NK-92 (cell line): Measurements from ENCODE around the gene TARS1.

Experiments
- DNase-seq: peaks from one replicate; lab custom pipeline; 2025; ENCODE audit not compliant: unreplicated experiment; lab: John Stamatoyannopoulos, UW

TARS1 gene

DNA sequence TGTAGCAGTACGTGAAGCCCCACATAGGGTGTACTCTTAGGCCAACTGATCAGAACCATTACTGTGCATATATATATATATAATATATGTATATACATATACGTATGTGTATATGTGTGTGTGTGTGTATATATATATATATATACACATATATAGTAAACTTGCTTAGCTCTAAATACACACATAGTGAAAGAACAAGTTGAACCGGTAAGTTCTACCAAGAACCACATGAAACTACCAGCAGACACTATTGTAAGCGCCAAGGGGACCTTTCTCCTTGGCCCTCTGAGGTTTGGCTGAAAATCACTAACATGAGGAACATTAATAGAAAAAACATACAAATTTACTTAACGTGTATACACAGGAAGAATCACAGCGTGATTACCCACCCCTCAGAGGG is 1.8 kb upstream of the TARS1 start:
- DNase-seq, result no peak

DNA sequence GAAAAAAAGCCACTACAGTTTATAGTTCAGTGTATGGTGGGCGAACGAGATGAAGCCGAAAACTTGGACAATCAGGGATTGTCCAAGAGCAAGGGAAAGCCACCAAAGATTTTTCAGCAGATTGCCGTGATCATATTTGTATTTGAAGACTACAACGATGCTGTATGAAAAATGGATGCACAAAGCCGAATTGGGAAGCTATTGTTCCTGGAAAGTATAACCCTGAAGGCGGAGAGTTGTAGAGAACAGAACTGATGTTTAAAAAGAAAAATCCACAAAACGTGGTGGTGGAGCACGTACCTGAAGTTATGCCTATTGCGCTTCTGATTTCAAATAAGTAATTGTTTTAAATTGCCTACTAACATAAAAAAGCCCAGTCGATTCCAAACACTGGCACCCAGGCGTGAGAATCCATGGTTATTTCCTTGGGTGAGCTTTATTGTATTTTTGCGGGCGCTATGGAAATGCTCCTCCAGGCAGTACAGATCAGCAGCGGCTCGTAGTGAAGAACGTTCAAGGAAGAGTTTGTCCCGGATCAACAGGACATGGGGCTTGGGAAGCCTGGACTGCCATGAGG is 772 bp upstream of the TARS1 start:
- DNase-seq, result no peak

DNA sequence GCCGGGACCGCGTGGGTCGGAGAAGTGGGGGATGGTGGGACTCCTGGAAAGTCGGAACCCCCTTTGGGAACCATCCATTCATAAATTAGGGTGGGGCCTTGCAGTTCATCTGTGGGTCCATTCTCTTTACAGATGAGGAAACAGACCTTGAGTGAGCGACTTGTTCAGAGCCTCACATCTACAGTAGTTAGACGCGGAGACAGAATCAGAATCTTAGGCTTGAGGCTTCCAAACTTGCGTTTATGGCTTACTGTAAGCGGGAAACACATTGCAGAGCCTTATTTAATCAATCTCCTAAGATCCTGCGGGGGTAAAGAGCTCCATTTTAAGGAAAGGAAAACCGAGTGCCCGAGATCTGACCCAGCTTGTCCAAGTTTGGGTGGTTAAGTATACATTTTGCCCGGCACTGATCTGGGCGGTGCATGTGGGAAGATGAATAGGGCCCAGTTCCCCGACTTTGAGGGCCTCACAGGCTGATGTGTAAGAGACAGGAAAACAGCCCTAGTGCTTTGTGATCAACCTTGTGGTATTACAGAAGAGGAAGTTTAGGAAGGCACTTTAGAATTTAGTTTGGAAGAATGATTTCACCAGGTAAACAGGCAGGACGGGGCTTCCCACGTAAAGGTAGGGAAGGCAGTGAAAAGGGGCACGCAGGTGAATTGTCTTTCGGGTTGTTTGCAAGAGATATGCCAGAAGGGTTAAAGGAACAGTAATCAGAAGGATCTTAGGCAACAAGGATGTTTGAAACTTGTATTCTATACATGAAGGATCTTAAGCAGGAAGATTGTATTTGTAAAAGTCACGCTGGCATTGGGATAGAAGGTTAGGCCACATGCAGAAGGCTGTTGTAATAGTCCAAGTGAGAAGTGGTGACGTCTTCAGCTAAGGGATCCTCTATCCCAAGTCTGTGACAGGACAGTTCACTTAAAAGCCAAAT is 744 bp downstream of the TARS1 start:
- DNase-seq, result no peak

DNA sequence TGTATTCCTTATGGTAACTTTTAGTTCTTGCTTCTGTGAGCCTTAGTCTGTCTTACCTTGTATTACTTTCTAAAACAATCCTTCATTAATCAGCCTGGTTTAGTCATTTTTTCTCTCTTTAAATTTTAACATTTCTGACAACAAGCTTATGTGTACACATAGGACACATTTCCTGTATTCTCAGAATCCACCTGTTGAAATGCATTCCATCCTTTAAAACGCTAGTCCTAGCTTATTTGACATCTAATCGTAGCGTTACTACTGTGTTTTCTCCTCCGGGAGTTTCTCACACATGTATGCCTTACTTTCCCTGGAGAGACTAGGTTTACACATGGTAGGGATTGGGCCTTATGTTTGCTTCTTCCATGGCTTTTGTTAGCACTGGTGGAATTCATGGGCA is 3.8 kb downstream of the TARS1 start:
- no peak for DNase-seq

DNA sequence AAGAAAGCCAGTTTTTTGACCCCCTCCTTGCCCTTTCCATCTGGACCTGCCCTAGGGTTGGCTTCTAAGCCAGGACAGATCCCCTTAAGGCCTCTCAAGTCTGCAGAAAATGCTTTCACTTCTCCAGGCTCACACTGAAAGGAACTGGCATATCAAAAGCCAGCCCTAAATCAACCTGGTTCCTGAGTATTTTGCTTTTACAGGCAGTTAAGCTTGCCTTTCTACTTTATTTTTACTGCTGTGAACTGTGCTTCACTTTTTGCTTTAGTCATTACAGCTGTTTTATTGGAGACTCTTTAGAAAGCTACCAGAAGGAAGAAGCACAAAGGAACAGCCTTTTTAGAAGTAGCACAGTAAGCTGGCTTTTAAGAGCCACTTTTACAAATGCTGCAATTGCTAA is 5.0 kb downstream of the TARS1 start:
- no peak for DNase-seq

DNA sequence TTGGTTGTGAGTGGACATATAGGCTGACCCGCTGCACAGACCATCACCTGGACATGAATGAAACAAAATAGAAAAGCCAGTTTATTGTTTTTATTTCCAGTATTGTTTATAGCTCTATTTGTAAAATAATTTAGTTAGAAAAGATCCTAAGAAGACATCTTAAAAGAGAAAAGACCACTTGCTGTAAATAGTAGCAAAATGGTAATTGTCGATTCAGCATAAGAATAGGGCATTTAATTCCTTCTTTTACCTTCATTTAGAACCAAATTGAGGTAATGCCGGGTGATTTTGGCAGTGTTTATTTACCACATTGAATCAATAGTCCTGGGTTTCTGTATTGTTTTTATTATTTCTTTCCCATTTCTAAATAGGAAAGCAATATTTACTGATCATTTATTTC is 7.4 kb downstream of the TARS1 start:
- no peak for DNase-seq

DNA sequence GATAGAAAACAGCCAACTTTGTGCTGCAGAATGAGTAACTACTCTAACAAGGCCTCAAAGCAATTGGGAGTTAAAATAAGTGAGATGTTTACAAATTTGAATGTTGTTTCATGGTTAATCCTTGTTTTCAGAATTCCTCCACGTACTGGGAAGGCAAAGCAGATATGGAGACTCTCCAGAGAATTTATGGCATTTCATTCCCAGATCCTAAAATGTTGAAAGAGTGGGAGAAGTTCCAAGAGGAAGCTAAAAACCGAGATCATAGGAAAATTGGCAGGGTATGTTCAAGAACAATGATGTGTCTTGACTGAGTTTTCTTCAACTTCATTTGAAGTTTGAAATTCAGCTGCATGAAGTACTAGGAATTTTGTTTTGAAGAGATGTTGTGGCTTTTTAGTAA is 16.4 kb downstream of the TARS1 start:
- no peak for DNase-seq

DNA sequence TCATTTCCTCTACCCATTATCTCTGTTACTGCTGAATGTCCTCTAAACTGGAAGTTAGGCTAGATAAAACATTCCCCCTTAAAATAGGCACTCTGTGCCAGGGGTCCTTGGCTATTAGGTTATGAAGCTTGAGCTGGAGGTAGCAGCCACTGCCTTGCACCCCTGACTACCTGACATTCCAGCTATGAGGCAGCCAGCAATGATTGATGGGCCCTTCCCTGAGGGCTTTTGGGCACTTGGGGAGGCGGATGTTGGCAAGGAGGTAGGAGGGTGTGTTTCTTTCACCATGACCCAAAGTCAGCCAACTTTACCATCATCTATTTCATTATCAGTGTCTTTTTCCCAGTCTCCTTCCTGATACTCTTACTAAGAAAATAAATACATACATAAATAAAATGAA is 17.1 kb downstream of the TARS1 start:
- DNase-seq, result no peak

DNA sequence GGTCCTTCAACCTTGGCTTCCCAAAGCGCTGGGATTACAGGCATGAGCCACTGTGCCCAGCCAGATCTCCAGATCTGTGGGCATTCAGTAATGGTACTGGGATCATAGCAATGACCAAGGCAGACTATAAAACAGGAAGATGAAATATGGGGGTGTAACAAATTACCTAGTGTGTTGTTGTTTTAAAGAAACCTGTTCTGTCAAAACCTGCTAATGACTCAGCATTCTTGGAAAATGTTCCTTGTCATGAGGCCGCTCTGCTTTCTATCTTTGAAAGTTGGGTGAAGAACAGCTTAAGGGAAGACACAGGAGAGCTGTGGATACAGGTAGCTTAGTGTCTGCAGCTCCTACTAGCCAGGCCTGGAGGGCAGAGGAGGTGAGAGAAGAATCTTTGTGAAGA is 19.4 kb downstream of the TARS1 start:
- DNase-seq, result no peak

DNA sequence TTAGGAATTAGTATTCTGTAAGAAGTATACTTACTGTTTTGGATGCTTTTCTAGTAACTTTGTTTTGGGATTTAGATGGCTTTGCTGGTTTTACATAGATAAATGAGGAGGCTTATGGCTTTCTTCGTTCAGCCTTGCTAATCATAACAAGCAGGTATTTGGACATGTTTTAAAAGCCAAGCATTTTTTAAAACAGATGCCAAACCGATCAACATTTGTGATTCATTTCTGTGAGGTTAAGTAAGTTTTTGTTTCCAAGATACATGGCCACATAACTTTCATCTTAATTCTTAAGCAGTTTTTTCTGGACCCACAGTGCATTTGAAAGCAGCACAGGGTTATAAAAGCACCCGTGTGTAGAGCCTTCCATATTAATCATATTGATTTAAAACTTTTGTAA is 21.7 kb downstream of the TARS1 start:
- no peak for DNase-seq

DNA sequence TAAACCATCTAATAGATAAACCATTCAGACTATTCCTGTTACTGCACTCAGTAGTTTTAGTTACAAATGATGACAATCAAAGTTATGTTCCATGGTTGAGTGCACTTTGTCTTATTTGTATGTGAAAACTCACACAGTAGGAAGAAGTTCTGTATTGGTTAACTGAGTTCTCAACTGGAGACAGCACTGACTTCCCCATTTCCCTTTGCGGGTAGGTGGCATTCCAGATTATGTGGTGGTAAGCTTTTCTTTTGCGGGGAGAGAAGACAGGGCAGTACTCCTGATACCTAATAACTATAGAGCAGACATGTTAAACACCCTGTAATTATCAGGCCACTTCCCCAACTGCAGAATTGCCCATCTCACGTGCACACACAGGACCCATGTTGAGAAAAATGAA is 24.4 kb downstream of the TARS1 start:
- no peak for DNase-seq

DNA sequence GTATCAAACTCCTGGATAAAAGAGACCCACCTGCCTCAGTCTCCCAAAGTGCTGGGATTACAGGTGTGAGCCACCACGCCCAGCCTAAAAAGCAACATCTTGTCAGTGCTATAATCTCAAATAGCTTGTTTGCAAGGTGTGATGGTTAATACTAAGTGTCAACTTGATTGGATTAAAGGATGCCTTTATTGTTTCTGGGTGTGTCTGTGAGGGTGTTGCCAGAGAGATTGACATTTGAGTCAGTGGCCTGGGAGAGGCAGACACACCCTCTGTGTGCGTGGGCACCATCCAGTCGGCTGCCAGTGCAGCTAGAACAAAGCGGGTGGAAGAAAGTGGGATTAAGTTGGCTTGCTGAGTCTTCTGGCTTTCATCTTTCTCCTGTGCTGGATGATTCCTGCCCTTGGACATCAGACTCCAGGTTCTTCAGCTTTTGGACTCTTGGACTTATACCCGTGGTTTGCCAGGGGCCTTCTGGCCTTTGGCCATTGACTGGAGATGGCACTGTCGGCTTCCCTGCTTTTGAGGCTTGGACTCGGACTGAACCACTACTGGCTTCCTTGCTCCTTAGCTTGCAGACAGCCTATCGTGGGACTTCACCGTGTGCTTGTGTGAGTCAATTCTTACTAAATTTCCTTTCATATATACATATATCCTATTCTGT is 28.1 kb downstream of the TARS1 start:
- no peak for DNase-seq

DNA sequence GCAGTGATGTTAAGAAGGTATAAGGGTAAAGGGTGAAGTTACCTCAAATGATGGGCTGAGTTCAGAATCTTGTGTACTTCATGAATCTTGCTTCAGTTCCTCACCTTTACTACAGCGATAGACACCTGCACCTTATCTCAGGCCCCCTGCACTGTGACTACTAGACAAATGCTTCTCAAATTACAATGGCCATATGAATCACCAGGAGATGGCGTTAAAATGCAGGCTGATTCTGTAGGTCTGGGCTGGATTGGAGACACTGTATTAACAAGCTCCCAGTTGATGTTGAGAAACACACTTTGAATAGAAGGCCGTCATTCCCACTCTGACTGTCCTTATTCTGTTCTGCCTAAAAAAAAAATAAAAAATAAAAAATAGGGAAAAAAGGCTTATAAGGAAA is 29.8 kb downstream of the TARS1 start:
- DNase-seq, result no peak

DNA sequence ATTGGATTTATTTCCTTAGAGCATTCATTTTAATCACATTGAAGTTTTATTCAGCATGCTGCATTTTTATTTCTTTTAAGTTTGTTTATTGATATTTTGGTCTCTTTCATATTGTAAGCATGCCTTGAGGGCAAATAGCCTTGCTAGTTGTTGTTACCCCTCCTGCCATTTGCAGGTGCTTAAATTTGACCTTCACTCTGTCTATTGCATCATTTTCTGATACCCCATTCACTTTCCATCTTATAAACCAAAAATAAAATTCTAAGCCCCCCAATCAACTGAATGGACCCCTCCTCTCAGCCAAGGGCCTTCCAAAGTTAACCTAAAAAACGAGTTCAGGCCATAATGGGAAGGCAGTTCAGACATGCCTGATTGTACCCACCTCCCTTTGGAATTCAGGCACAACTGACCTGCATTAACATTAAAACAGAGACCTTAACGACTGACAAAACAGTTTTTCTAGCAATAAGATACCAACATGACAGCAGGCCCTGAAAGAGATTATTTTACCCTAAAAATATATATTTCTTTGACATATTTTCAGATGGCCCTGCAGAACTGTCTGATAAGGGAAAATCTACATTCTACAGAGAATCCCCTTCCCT is 32.1 kb downstream of the TARS1 start:
- DNase-seq, result no peak

DNA sequence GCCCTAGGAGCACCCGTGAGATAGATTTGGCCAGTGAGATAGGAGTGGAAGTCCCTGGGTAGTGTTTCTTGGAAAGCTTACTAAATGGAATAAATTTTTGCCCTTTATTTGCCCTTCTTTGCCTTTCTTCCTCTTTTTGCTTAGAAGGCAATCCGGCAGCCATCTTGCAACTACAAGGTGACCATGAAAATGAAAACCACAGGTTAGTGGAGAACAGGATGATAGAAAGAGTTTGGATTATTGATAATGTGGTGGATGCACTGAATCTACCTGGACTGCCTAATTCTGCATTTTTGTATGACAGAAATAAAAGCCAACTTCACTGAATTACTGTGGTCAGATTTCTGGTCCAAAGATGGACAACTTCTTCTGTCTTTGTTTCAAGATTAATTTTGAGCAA is 33.2 kb downstream of the TARS1 start:
- DNase-seq, result no peak

DNA sequence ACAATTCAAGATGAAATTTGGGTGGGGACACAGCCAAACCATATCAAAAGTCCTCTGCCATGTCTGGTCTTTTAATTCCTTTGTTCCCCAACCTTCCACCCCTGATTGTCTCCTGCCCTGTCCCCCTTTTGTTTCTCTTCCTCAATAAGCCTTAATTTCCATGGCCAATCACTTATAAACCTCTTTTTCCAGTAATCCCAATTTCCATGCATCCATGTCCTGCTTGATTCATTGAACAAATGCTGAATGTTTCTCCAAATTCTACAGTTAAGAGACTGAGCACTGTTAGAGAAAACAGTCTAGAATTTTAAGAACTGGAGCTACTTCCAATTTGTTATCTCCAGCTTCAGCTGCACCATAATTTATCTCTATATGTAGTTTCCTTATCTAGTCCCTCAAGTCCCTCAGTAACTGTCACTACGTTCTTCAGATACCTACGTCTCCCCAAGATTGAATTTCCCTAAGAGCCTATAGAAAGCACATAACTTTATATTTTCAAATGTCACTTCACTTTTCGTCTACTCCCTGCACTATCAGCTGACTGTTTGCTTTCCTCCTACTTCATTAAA is 34.2 kb downstream of the TARS1 start:
- DNase-seq, result no peak

DNA sequence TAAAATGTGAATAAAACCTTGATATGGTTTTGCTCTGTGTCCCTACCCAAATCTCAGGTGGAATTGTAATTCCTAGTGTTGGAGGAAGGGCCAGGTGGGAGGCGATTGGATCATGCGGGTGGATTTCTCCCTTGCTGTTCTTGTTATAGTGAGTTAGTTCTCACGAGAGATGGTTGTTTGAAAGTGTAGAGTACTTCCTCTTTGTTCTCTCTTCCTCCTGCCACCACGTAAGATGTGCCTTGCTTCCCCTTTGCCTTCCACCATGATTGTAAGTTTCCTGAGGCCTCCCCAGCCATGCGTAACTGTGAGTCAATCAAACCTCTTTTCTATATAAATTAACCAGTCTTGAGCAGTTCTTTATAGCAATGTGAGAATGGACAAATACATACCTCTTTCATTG is 34.9 kb downstream of the TARS1 start:
- no peak for DNase-seq

DNA sequence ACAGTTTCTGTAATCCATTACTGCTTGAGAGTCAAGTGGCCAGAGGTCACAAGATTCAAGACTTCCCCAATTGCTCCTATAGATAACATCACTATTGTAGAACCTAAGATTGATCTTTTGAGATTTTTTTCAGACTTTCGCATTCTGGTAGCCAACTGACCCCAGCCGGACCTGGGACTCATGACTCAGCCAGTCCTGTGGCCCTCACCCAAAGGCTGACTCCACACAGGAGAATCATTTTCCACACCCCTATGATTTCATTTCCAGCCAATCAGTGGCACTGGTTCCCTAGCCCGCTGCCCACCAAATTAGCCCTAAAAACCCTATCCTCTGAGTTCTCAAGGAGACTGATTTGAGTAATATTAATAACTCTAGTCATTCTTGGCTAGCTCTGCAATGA is 36.2 kb downstream of the TARS1 start:
- no peak for DNase-seq

DNA sequence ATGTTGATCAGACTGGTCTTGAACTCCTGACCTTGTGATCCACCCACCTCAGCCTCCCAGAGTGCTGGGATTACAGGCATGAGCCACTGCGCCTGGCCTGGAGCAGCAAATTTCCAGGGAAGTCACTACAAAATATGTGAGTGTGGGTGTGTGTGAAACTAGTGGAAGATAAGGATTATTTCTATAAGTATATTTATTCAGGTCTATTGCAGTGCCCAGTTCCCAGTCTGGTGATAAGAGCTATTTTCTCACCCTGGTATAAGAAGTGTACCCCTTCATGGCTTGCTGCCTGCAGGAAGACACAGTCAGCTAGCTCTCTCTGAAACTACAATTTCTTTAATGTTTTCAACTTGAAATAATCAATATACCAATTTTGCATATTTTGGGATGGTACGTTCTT is 37.1 kb downstream of the TARS1 start:
- no peak for DNase-seq

DNA sequence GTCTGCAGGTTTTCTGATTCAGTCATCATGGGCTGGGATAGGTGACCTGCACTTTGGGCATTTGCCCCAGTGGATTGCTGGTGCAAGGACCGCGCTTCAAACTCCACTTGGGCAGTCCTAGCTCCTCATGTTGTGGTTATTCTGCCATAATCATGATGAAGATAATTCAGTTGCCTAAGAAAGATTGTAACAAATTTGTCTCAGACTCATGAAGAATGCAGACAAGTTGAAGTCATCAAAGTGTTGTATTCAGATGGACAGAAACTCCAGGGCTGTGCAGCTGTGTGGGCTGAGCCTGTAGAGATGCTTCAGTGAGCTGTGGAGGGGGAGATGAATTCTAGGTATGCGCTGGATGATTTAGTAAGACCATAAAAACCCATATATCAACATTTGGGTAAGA is 38.5 kb downstream of the TARS1 start:
- DNase-seq, result no peak

DNA sequence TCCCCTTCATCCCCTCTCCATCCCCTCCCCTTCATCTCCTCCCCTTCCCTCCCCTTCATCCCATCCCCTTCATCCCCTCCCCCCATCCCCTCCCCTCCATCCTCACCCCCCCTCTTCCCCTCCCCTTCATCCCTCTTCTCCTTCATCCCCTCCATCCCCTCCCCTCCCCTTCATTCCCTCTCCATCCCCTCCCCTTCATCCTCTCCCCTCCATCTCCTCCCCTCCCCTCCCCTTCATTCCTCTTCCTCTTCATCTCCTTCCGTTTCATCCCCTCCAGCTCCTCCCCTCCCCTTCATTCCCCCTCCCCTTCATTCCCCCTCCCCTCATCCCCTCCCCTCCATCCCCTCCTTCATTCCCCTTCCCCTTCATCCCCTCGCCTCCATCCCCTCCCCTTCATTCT is 40.1 kb downstream of the TARS1 start:
- DNase-seq, result no peak

DNA sequence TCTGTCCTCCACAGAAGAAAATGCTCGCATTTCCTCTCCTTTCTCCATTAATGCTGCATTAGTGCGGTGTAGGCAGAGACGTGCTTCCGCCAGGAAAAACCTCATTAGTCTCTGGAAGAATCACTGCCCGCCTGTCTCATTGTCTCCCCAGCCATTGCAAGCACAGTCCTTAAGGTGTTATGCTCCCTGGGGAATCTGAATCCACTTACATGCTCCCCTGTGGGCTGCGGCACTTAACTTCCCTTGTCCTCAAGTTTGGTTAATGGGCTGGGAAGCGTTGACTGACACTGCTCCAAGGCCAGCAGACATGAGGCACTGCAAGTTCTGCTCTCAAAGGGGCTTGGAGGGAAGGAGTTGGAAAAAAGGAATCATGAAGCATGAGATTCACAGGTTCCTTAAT is 41.6 kb downstream of the TARS1 start:
- no peak for DNase-seq
